Sigmoid colon (tissue), 3 donors: ENCODE data around the gene B4GALNT3.

ENCODE experiments used
- CTCF ChIP-seq, 4 experiments: fragments of 450-650 bp in 3 of 4; fragments of 200-600 bp in 1 of 4; IDR thresholded peaks; one replicate each; pipeline ENCODE4 v1.5.1; 2016 to 2019; ENCODE audit warnings: antibody characterized with exemption in 4 of 4, mild to moderate bottlenecking in 3 of 4, moderate library complexity in 2 of 4
- POLR2A ChIP-seq, 2 donors: fragments of 450-650 bp; IDR thresholded peaks; one replicate each; pipeline ENCODE4 v1.6.1; 2016; ENCODE audit warnings: antibody characterized with exemption in 2 of 2, mild to moderate bottlenecking in 2 of 2, moderate library complexity in 2 of 2

GRCh38 chr12:466762-467161 is 7.0 kb downstream of the B4GALNT3 start:
- TF ChIP-seq CTCF (IDR thresholded peaks at IDR 0.05) (no peak), POLR2A (IDR thresholded peaks at IDR 0.05) (no peak)
